ENCODE data around the gene RAB4A.

DNA sequence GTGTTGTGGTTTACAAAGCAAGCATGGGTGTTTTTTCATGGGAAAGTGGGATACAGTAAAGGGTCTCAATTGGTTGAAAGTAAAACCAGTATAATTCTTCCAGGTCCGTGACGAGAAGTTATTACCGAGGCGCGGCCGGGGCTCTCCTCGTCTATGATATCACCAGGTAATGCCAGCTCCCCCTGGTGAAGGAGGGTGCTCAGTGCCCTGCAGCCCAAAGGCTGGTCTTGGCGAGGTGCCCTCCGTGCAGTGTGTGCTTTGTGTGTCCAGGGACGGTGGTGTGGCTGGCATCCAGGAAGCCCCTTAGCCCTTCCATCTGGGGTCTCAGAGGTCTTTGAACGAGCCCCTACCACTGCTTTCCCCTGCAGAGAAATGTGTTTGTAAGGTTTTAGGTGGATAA, 24.8 kb downstream of the RAB4A start:
- TF ChIP-seq, protein P1, sequence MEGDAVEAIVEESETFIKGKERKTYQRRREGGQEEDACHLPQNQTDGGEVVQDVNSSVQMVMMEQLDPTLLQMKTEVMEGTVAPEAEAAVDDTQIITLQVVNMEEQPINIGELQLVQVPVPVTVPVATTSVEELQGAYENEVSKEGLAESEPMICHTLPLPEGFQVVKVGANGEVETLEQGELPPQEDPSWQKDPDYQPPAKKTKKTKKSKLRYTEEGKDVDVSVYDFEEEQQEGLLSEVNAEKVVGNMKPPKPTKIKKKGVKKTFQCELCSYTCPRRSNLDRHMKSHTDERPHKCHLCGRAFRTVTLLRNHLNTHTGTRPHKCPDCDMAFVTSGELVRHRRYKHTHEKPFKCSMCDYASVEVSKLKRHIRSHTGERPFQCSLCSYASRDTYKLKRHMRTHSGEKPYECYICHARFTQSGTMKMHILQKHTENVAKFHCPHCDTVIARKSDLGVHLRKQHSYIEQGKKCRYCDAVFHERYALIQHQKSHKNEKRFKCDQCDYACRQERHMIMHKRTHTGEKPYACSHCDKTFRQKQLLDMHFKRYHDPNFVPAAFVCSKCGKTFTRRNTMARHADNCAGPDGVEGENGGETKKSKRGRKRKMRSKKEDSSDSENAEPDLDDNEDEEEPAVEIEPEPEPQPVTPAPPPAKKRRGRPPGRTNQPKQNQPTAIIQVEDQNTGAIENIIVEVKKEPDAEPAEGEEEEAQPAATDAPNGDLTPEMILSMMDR (IDR thresholded peaks at IDR 0.05): no peak
- TF ChIP-seq ZFX (IDR thresholded peaks at IDR 0.05; ENCODE audit: borderline replicate concordance): no peak
